Liver (tissue), 9 donors: Measurements from ENCODE around the gene SLC11A1. TPM values are rescaled to one million over a fixed set of nuclear protein-coding genes. Genes with fewer than 3 reads are reported as not detected.
A peak's percentile ranks its signal among the peaks of the same experiment; 100 is the strongest.

Source experiments
- DNase-seq: peaks from one replicate; pipeline ENCODE4 v3.0.0-alpha.2; 2017; ENCODE audit warnings: low spot score
- H3K27ac ChIP-seq, 2 donors: one replicate each; pipeline ENCODE4 v1.7.0; 2013; ENCODE audit warnings: inconsistent platforms in 2 of 2, low read length in 2 of 2, control low read depth in 1 of 2, low read depth in 1 of 2, mild to moderate bottlenecking in 1 of 2
- H3K27me3 ChIP-seq, 4 donors: one replicate each; pipeline versions ENCODE4 v1.6.1 to v1.7.0; 2013; ENCODE audit warnings: low read length in 3 of 4, inconsistent platforms in 1 of 4, mild to moderate bottlenecking in 1 of 4, moderate library complexity in 1 of 4; ENCODE audit not compliant: control insufficient read depth in 4 of 4, insufficient read depth in 4 of 4
- H3K36me3 ChIP-seq, 4 donors: one replicate each; pipeline versions ENCODE4 v1.6.1 to v1.7.0; 2013; ENCODE audit warnings: low read length in 3 of 4, mild to moderate bottlenecking in 3 of 4, low read depth in 1 of 4, moderate library complexity in 1 of 4; ENCODE audit not compliant: control insufficient read depth in 4 of 4, insufficient read depth in 3 of 4
- H3K4me1 ChIP-seq, 4 donors: one replicate each; pipeline versions ENCODE4 v1.6.1 to v1.7.0; 2013; ENCODE audit warnings: low read length in 3 of 4, mild to moderate bottlenecking in 3 of 4, moderate library complexity in 1 of 4; ENCODE audit not compliant: control insufficient read depth in 4 of 4, insufficient read depth in 4 of 4
- H3K4me3 ChIP-seq, 3 donors: one replicate each; pipeline versions ENCODE4 v1.6.1 to v1.7.0; 2013; ENCODE audit warnings: low read length in 3 of 3, control low read depth in 1 of 3, low read depth in 1 of 3, mild to moderate bottlenecking in 1 of 3
- H3K9ac ChIP-seq, 2 donors: one replicate each; pipeline ENCODE4 v1.7.0; 2013; ENCODE audit warnings: low read length in 2 of 2, mild to moderate bottlenecking in 2 of 2, moderate library complexity in 2 of 2, control low read depth in 1 of 2, low read depth in 1 of 2
- H3K9me3 ChIP-seq, 4 donors: one replicate each; pipeline versions ENCODE4 v1.6.1 to v1.7.0; 2013; ENCODE audit warnings: low read length in 3 of 4; ENCODE audit not compliant: control insufficient read depth in 4 of 4
- ATF3 ChIP-seq: IDR thresholded peaks from 2 replicates; pipeline ENCODE4 v1.6.1; 2016; ENCODE audit warnings: antibody characterized with exemption
- EGR1 ChIP-seq, 2 donors: IDR thresholded peaks; 2 replicates each; pipeline ENCODE4 v1.6.1; 2016 to 2018; ENCODE audit warnings: antibody characterized with exemption in 2 of 2, low read depth in 2 of 2
- FOXA1 ChIP-seq: IDR thresholded peaks from 2 replicates; pipeline ENCODE4 v1.6.1; 2016; ENCODE audit warnings: antibody characterized with exemption
- FOXA2 ChIP-seq: IDR thresholded peaks from 2 replicates; pipeline ENCODE4 v1.6.1; 2016; ENCODE audit warnings: antibody characterized with exemption
- GABPA ChIP-seq, 2 donors: IDR thresholded peaks in 1 of 2; conservative IDR thresholded peaks in 1 of 2; 2 replicates each; pipeline ENCODE4 v1.6.1; 2016; ENCODE audit warnings: antibody characterized with exemption in 2 of 2, mild to moderate bottlenecking in 1 of 2, moderate library complexity in 1 of 2
- HNF4A ChIP-seq, 2 donors: conservative IDR thresholded peaks; 2 replicates each; pipeline ENCODE4 v1.6.1; 2016; ENCODE audit warnings: antibody characterized with exemption in 2 of 2, mild to moderate bottlenecking in 2 of 2
- HNF4G ChIP-seq: IDR thresholded peaks from 2 replicates; pipeline ENCODE4 v1.6.1; 2016; ENCODE audit warnings: antibody characterized with exemption
- JUND ChIP-seq, 2 donors: IDR thresholded peaks; 2 replicates each; pipeline ENCODE4 v1.6.1; 2016; ENCODE audit warnings: antibody characterized with exemption in 2 of 2
- MAX ChIP-seq: IDR thresholded peaks from 2 replicates; pipeline ENCODE4 v1.6.1; 2016; ENCODE audit warnings: antibody characterized with exemption
- NR2F2 ChIP-seq: IDR thresholded peaks from 2 replicates; pipeline ENCODE4 v1.6.1; 2016; ENCODE audit warnings: antibody characterized with exemption
- RAD21 ChIP-seq, 2 donors: IDR thresholded peaks; 2 replicates each; pipeline ENCODE4 v1.6.1; 2016; ENCODE audit warnings: antibody characterized with exemption in 2 of 2, mild to moderate bottlenecking in 2 of 2
- REST ChIP-seq: IDR thresholded peaks from 2 replicates; pipeline ENCODE4 v1.6.1; 2016; ENCODE audit warnings: antibody characterized with exemption, mild to moderate bottlenecking
- SP1 ChIP-seq: IDR thresholded peaks from 2 replicates; pipeline ENCODE4 v1.6.1; 2018; ENCODE audit warnings: antibody characterized with exemption, mild to moderate bottlenecking
- TAF1 ChIP-seq: conservative IDR thresholded peaks from 2 replicates; pipeline ENCODE4 v1.6.1; 2016; ENCODE audit warnings: antibody characterized with exemption, mild to moderate bottlenecking
- YY1 ChIP-seq: IDR thresholded peaks from 2 replicates; pipeline ENCODE4 v1.6.1; 2016; ENCODE audit warnings: antibody characterized with exemption, mild to moderate bottlenecking
- ZBTB33 ChIP-seq: IDR thresholded peaks from 2 replicates; pipeline ENCODE4 v1.6.1; 2016; ENCODE audit warnings: antibody characterized with exemption
- WGBS: extraction: QIAGEN DNeasy Blood & Tissue Kit; methylation state at CpG from one replicate; pipeline ENCODE4 v1.1.7; 2013; 5-methylcytosine and 5-hydroxymethylcytosine counted together
- polyA plus RNA-seq, 2 donors: library from polyadenylated mRNA; stranded (reverse) in 1 of 2; unstranded in 1 of 2; fragments of 200-250 nt in 1 of 2; fragments of >200 nt in 1 of 2; fragmentation: Nextera tagmentation in 1 of 2; extraction: Ambion mirVana in 1 of 2; gene quantifications; one replicate each; pipeline versions ENCODE4 v1.2.1 to v1.2.3, GENCODE V29; 2013 to 2015
- total RNA-seq, 2 donors: library from RNA; depleted of rRNA; stranded (reverse); fragments of >200 nt; gene quantifications; one replicate each; pipeline ENCODE4 v1.2.3, GENCODE V29; 2014
- donor health status: healthy.
- donor health status: healthy.
- donor health status: healthy.
- donor health status: healthy.
- donor health status: healthy.

Gene SLC11A1
- total and polyA plus RNA-seq, 4 donors, result 1.4 to 23.0 (median 3.2) TPM

- no peak for TF ChIP-seq RAD21 (IDR thresholded peaks at IDR 0.05)
- no peak for TF ChIP-seq NR2F2
- H3K36me3 ChIP-seq, result peaks cover 7 to 19% (median 12%) of the 10 kb centered on the region in 4 donors
- no peaks in the 10 kb centered on the region for H3K27me3 ChIP-seq
- WGBS, result 78% methylated on average over 26 of the region's 26 CpGs
- H3K9me3 ChIP-seq, result no peaks in the 10 kb centered on the region
- peaks cover 19 to 68% (median 57%) of the 10 kb centered on the region in 4 donors for H3K4me1 ChIP-seq
- H3K4me3 ChIP-seq, result no peak overlapping the region
- DNase-seq, result no peak
- no peak overlapping the region for H3K27ac ChIP-seq
- peak overlapping the region in 1 of 2 donors; percentile 84 for H3K9ac ChIP-seq
Measured at GRCh38 chr2:218402911-218403411, 20.9 kb downstream of the SLC11A1 start.

- TF ChIP-seq FOXA2 (no peak), FOXA1 (no peak), REST (no peak), SP1 (no peak), HNF4A (conservative IDR thresholded peaks at IDR 0.05) (no peak), YY1 (no peak), ATF3 (no peak), MAX (no peak), HNF4G (no peak), GABPA (IDR thresholded peaks at IDR 0.05 in 1 of 2, conservative IDR thresholded peaks at IDR 0.05 in 1 of 2) (no peak)
- 78% methylated on average over 7 of the region's 7 CpGs for WGBS
- Histone ChIP-seq H3K27ac (no peak overlapping the region), H3K27me3 (no peaks in the 10 kb centered on the region), H3K4me3 (no peak overlapping the region), H3K4me1 (peaks cover 19 to 66% (median 56%) of the 10 kb centered on the region in 4 donors), H3K36me3 (peaks cover 7 to 19% (median 12%) of the 10 kb centered on the region in 4 donors), H3K9me3 (no peaks in the 10 kb centered on the region), H3K9ac (no peak overlapping the region)
- no peak for DNase-seq
Measured at GRCh38 chr2:218403810-218404209, 21.7 kb downstream of the SLC11A1 start.

- Histone ChIP-seq H3K4me1 (peaks cover 19 to 66% (median 56%) of the 10 kb centered on the region in 4 donors), H3K27me3 (no peaks in the 10 kb centered on the region), H3K27ac (no peak overlapping the region), H3K36me3 (peaks cover 7 to 19% (median 12%) of the 10 kb centered on the region in 4 donors), H3K4me3 (no peak overlapping the region), H3K9me3 (no peaks in the 10 kb centered on the region), H3K9ac (no peak overlapping the region)
- DNase-seq, result no peak
- 73% methylated on average over 16 of the region's 16 CpGs for WGBS
- TF ChIP-seq EGR1 (IDR thresholded peaks at IDR 0.05; ENCODE audit: low read depth in 2 of 2) (no peak), GABPA (IDR thresholded peaks at IDR 0.05 in 1 of 2, conservative IDR thresholded peaks at IDR 0.05 in 1 of 2) (no peak), JUND (IDR thresholded peaks at IDR 0.05) (no peak), ZBTB33 (no peak), REST (no peak), MAX (no peak), YY1 (no peak), HNF4G (no peak), HNF4A (conservative IDR thresholded peaks at IDR 0.05) (no peak), TAF1 (no peak), NR2F2 (no peak), RAD21 (IDR thresholded peaks at IDR 0.05) (no peak), SP1 (no peak)
Measured at GRCh38 chr2:218404351-218405085, 22.4 kb downstream of the SLC11A1 start.
